Measurements from ENCODE around the gene HMCN2.

The HMCN2 gene

GRCh38 chr9:130425741-130426466, 160.3 kb downstream of the HMCN2 start:
- H3K4me3 ChIP-seq (replicated peaks; ENCODE audit: low read depth, low read length), result no peak overlapping the region
- TF ChIP-seq, protein P1, sequence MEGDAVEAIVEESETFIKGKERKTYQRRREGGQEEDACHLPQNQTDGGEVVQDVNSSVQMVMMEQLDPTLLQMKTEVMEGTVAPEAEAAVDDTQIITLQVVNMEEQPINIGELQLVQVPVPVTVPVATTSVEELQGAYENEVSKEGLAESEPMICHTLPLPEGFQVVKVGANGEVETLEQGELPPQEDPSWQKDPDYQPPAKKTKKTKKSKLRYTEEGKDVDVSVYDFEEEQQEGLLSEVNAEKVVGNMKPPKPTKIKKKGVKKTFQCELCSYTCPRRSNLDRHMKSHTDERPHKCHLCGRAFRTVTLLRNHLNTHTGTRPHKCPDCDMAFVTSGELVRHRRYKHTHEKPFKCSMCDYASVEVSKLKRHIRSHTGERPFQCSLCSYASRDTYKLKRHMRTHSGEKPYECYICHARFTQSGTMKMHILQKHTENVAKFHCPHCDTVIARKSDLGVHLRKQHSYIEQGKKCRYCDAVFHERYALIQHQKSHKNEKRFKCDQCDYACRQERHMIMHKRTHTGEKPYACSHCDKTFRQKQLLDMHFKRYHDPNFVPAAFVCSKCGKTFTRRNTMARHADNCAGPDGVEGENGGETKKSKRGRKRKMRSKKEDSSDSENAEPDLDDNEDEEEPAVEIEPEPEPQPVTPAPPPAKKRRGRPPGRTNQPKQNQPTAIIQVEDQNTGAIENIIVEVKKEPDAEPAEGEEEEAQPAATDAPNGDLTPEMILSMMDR (IDR thresholded peaks at IDR 0.05; ENCODE audit: low read depth, low read length, missing control alignments), result no peak
- no peak for DNase-seq (ENCODE audit: extremely low read depth, low read depth)

GRCh38 chr9:130426467-130426773, 160.9 kb downstream of the HMCN2 start:
- no peak for DNase-seq (ENCODE audit: extremely low read depth, low read depth)
- no peak overlapping the region for H3K4me3 ChIP-seq (replicated peaks; ENCODE audit: low read depth, low read length)
- TF ChIP-seq, protein P1 (IDR thresholded peaks at IDR 0.05; ENCODE audit: low read depth, low read length, missing control alignments), result no peak

DNA sequence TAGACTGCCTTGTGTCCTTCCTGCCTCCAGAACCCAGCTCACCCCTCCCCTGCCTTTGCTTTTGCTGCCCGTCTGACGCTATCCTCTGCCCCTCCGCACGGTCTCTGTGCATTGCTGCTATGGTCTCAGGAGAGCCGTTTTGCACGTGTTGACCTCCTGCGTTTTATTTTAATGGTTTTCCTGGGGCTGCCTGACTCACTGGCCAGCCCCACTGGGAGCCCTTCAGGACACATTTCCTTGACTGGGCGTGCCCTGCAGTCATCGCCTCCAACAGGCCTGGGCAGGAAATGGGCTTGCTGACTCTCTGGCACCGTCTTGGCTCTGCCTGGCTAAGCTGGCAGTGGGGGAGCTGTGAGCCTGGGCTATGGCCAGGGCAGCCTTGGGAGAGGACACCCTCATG, 161.3 kb downstream of the HMCN2 start:
- DNase-seq (ENCODE audit: extremely low read depth, low read depth), result peak; percentile 64
- no peak overlapping the region for H3K4me3 ChIP-seq (replicated peaks; ENCODE audit: low read depth, low read length)
- TF ChIP-seq, protein P1 (IDR thresholded peaks at IDR 0.05; ENCODE audit: low read depth, low read length, missing control alignments), result no peak

DNA sequence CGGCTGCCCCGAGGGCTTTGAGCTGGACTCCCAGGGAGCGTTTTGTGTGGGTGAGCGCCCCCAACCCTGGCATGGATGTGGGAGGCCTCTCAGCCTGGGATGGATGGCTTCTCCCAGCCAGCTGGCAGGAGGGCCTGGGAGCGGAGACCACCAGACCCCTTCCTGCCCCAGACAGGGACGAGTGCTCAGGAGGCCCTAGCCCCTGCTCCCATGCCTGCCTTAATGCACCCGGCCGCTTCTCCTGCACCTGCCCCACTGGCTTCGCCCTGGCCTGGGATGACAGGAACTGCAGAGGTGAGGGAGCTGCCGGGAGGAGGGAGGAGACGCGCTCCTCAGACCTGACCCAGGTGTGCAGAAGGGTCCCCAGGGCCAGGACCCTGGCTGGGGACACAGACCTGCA, 161.8 kb downstream of the HMCN2 start:
- TF ChIP-seq, protein P1 (IDR thresholded peaks at IDR 0.05; ENCODE audit: low read depth, low read length, missing control alignments), result no peak
- no peak overlapping the region for H3K4me3 ChIP-seq (replicated peaks; ENCODE audit: low read depth, low read length)
- no peak for DNase-seq (ENCODE audit: extremely low read depth, low read depth)

DNA sequence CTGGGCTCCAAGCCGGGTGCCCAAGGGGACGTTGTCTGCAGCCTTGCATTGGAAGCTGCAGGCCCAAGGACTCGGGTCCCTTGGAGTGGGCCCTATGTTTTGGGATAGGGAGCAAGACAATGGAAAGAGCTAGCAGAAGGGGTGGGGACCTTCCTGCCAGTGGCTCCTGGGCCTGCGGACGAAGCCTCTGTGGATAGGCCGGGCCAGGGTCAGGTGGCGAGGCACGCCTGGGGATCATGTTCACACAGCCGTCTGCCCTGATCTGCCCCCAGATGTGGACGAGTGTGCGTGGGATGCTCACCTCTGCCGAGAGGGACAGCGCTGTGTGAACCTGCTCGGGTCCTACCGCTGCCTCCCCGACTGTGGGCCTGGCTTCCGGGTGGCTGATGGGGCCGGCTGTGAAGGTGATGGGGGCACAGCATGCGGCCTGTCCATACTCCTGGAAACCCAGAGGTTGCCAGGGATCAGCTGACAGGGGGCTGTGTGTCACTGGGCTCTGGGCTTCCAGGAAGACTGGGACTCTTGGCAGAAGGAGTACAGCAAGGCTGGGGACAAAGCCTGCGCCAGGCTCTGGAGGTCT, 162.6 kb downstream of the HMCN2 start:
- TF ChIP-seq, protein P1 (IDR thresholded peaks at IDR 0.05; ENCODE audit: low read depth, low read length, missing control alignments), result no peak
- no peak for DNase-seq (ENCODE audit: extremely low read depth, low read depth)

DNA sequence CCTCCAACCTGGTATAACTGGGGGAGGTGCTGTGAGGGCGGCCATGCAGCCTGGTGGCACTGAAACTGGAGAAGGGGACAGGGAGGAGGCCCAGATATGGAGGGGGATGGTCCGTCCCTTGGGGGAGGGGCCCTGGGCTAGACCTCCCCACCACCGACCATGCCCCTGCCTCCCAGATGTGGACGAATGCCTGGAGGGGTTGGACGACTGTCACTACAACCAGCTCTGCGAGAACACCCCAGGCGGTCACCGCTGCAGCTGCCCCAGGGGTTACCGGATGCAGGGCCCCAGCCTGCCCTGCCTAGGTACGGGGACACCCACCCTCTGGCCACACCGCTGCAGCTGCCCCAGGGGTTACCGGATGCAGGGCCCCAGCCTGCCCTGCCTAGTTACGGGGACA, 163.8 kb downstream of the HMCN2 start:
- TF ChIP-seq, protein P1 (IDR thresholded peaks at IDR 0.05; ENCODE audit: low read depth, low read length, missing control alignments), result no peak
- H3K4me3 ChIP-seq (replicated peaks; ENCODE audit: low read depth, low read length), result no peak overlapping the region
- no peak for DNase-seq (ENCODE audit: extremely low read depth, low read depth)

More for the DNA sequence above, 162.6 kb downstream of the HMCN2 start:
- no peak overlapping the region for H3K4me3 ChIP-seq (replicated peaks; ENCODE audit: low read depth, low read length)

Data from HFF-Myc (cell line).